ENCODE measurements around the gene MAGEC3.
"Not testable (repeated sequence)": the region's sequence is repeated elsewhere in the genome, so short reads cannot be mapped to it uniquely, and the experiment has no call there.

Gene MAGEC3, protein sequence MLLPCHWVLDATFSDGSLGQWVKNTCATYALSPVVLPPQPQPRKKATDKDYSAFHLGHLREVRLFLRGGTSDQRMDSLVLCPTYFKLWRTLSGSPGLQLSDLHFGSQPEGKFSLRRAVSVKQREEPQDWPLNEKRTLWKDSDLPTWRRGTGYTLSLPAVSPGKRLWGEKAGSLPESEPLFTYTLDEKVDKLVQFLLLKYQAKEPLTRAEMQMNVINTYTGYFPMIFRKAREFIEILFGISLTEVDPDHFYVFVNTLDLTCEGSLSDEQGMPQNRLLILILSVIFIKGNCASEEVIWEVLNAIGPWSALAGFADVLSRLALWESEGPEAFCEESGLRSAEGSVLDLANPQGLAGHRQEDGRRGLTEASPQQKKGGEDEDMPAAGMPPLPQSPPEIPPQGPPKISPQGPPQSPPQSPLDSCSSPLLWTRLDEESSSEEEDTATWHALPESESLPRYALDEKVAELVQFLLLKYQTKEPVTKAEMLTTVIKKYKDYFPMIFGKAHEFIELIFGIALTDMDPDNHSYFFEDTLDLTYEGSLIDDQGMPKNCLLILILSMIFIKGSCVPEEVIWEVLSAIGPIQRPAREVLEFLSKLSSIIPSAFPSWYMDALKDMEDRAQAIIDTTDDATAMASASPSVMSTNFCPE

DNA sequence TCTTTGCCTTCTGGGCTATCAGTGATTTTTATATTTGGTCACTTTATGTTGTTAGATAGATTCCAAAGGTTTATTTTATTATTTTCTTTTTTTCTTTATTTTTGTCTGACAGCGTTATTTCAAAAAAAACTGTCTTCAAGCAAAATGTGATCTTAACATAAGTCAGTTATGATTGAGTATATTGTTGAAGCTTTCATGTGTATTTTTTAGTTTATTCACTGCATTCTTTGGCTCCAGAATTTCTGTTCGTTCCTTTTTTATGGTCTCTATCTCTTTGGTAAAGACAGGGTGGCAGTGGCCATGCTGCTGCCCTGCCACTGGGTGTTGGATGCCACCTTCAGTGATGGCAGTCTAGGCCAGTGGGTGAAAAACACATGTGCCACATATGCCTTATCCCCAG, at the start of gene MAGEC3:
TSS of gene MAGEC3 (plus strand) at position 301 of the 400 bp plus-strand sequence. CDS start at position 301, 0 bp downstream.
- no peak for DNase-seq (ENCODE audit: low read depth in 2 of 2)

DNA sequence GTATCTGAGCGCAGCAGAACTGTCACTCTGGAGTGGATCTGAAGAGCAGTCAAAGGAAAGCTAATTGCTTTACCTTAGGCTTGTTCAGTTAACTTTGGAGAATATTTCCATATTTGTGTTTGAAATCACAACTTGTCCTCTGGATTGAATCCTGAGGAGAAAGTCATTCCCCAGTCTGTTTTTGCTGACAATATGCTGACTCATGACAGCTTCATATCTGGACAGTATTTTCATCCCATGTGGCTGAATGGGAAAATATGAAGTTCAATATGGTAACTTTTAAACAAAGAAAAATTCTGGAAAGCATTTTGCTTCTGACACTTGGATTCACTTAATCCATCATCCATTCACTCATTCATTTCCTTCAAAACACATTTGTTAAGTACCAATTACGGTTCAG, 46.3 kb upstream of the MAGEC3 start:
- no peak for DNase-seq (ENCODE audit: low read depth in 2 of 2)

DNA sequence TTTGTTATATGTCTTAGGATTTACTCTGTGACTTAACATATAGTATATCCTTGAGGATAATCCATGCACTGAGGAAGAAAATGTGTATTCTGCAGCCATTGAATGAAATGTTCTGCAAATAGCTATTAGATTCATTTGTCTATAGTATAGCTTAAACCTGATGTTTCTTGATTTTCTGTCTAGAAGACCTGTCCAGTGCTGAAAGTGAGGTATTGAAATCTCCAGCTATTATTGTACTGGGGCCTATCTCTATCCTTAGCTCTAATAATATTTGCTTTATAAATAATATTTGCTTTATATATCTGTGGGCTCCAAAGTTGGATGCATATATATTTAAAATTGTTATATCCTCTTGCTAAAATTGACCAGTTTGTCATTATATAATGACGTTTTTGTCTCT, 26.7 kb upstream of the MAGEC3 start:
- DNase-seq (ENCODE audit: low read depth in 2 of 2): no peak

DNA sequence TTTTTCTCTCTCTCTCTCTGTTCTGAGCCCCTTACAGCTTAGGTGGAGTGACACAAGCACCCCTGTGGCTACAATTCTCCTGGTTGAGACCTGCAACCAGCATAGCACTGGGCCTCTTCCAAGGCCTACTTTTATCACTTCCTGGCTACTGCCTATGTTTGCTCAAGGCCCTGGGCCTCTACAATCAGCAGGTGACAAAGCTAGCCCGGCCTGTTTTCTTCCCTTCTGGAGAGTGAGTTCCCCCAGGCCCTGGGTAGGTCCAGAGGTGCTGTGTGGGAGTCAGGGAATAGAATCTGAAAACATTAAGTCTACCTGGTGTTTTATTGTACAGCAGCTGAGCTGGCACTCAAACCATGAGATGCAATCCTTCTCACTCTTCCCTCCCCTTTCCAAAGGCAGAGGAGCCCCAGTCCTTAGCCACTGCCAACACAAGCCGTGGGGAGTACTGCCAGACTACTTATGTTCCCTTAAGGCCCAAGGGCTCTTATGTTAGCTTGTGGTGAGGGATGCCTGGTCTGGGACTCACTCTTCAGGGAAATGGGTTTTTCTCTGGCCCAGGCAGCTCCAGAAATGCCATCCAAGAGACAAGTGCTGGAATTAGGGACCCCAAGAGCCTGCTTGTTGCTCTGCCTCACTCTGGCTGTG, 23.8 kb upstream of the MAGEC3 start:
- no peak for DNase-seq (ENCODE audit: low read depth in 2 of 2)

DNA sequence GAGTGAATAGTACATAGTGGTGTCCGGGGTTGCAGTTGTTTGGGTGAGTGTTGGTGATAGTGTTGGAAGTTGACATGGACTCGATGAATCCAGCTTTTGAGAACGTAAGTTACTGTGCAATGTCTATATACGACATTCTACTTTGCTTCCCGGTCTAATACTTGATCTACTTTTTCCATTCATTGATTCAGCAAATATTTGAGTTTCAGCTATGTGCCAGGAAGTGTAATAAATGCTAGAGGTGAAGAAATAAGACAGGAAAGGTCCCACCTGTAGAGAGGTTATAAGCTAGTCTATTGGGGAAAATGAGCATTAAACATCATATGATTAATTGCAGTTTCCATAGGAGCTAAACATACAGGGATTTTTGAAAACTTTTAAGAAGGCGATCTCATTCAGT, 22.2 kb upstream of the MAGEC3 start:
- no peak for DNase-seq (ENCODE audit: low read depth in 2 of 2)

DNA sequence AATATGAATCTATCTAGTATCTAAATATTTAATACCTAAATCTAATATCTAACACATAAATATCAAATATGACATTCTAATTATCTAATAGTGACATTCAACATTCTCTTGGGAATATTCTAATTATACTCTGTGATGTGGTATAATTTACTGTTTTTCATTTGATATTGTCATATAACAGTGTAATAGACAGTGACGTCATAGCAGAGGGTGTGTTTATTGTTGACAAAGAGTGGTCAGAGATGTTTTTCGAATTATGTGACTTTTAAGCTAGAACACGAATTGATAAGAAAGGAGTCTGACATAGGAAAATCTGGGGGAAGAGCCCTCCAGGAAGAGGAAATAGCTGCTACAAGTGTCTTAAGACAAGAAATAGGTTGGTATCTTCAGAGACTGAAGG, 5.9 kb upstream of the MAGEC3 start:
- DNase-seq (ENCODE audit: low read depth in 2 of 2): no peak

DNA sequence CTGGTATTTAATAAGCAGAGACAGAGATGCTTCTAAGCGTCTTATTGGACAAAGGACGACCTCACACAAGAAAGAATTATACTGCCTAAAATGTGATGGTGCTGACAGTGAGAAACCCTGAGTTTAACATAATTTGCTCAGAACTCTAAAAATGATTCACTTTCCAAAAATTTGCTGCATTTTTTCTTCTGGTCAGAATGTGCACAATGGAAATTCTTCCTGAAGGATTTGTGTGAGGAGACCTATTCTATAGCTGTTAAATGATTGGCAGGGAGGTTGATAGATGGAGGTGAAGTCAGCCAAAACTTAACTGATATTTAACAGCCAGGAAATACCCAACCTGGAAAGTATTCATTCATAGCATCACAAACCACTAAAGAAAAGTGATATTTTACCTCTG, 1.7 kb downstream of the MAGEC3 start:
- no peak for DNase-seq (ENCODE audit: low read depth in 2 of 2)

DNA sequence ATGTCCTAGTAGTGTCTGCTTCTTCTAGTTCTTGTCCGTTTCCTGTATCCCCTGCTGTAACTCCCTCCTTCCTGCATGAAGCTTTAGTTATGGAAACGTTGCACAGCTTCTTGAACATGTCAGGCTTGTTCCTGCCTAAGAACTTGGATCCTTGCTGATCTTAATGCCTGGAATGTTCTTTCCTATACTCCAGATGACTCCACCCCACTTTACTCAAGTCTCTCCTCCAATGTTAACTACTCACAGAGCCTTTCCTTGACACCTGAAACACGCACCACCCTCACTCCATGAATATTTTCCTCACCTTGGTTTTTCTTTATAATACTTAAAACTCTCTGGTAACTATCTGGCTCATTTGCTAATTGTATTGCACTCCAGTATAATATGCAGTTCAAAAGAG, 19.4 kb downstream of the MAGEC3 start:
- no peak for DNase-seq (ENCODE audit: low read depth in 2 of 2)

DNA sequence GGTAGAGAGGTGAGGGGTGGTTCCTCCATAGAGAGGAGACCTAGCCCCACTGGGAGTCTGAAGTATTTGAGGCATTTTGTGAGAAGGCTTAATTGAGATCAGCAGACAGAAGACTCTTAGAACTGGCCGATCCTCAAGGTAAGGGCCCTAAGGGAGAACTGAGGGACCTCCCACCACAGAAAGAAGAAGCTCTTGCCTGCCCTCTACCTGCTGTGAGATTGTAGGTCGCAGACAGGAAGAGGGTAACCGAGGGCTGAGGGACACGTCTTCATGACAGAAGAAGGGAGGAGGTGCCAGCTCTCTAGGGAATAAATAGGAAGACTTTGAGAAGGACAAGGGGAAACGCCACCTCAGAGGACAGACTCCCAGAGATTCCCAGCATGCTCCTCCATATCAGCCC, 41.5 kb downstream of the MAGEC3 start:
- DNase-seq (ENCODE audit: low read depth in 2 of 2): no peak

DNA sequence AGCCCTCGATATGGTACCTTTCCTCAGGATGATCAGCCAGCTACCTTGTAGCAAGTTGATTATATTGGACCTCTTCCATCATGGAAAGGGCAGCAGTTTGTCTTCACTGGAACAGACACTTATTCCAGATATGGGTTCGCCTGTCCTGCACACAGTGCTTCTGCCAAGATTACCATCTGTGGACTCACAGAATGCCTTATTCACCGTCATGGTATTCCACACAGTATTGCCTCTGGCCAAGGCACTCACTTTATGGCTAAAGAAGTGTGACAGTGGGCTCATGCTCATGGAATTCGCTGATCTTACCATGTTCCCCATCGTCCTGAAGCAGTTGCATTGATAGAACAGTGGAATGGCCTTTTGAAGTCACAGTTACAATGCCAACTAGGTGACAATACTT, 50.7 kb downstream of the MAGEC3 start:
- DNase-seq (ENCODE audit: low read depth in 2 of 2): not testable (repeated sequence)

DNA sequence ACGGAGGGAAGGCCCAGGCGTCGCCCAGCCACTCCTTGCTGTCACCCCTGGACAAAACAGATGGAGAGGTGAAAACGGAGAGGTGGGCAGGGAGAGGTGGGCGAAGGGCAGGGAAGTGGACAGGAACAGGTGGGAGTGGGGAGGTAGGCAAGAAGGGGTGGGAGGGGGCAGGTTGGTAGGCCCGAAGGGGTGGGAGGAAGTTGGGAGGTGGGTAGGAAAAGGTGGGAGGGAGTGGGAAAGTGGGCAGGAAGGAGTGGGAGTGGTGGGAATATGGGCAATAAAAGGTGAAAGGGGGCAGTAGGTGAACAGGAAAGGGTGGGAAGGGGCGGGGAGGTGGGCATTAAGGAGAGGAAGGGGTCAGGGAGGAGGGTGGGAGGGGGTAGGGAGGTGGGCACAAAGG, 56.6 kb downstream of the MAGEC3 start:
- DNase-seq (ENCODE audit: low read depth in 2 of 2): no peak

DNA sequence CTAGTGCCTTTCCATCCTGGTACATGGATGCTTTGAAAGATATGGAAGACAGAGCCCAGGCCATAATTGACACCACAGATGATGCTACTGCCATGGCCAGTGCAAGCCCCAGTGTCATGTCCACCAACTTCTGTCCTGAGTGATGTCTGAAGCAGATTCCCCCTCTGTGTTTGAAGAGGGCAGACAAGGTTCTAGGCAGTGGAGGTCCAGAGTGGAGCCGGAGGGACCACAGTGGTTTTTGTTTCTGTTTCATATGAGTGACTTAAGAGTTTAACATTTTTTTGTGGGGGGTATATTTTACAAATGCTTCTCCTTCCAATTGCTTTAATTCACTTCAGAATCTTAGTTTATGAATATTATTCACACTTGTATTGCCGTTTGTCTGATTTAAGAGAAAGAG, 59.6 kb downstream of the MAGEC3 start:
- no peak for DNase-seq (ENCODE audit: low read depth in 2 of 2)

DNA sequence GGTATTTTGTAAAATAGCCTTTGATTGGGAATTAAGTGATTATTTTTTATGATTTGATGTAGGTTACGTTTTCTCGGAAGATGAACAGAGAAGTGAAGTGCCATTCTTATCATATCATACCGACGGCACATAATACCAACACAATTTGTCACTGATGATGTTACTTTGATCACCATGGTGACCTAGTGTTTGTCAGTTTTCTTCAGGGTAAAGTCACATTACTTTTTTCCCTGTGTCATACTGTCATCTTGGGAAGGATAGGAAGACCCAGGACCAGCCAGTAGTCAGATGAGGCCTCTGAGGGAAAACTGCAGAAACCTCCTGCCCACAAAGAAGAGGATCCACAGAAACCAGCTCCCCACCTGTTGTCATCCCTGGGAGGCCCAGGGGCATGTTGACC, 64.2 kb downstream of the MAGEC3 start:
- no peak for DNase-seq (ENCODE audit: low read depth in 2 of 2)

DNA sequence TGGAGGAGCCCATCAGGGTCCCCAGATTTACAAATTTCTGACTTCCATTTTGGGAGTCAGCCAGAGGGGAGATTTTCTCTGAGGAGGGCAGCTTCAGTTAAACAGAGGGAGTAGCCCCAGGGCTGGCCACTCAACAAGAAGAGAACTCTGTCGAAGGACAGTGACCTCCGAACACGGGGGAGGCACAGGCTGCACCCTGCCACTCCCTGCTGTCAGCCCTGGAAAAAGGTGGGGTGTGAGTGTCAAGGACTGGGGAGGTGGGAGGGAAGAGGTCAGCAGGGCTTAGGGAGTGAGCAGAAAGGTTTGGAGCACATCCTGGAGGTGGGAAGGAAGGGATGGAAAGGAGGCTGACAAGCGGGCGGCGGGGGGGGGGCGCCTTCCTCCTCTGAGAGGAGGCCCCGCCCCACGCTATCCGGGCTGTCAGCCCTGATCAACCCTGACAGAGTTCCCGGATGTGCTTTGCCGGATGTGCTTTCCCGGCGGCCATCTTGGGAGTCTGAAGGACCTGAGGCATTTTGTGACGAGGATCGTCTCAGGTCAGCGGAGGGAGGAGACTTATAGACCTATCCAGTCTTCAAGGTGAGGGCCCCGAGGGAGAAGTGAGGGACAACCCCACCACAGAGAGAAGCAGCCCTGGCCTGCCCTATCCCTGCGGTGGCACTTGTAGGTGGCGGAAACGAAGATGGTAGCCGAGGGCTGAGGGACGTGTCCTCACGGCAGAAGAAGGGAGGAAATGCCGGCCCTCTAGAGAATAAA, 65.5 kb downstream of the MAGEC3 start, which contains the start of gene MAGEC1:
TSS of gene MAGEC1 (plus strand) at position 495 of the 756 bp plus-strand sequence. CDS start 1,179 bp downstream, outside the sequence.
- DNase-seq (ENCODE audit: low read depth in 2 of 2): no peak

DNA sequence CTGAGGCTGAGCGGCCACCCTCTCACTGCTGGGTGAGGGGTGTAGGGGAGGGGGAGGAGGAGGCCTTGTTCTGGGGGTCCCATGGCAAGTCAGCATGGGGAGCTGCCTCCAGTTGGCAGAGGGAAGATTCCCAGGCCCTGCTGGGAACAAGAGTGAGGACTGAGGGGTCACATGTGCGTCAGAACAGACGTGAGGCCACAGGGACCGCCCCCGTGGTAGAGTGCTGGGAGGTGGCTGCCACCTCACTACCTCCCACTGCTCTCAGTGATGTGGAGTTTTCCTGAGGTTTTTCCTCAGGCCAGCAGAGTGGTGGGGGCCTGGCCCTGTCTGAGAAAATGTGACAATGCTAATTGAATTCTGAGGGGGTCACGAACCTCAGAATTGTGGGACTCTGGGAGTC, 66.1 kb downstream of the MAGEC3 start:
- DNase-seq (ENCODE audit: low read depth in 2 of 2): no peak

DNA sequence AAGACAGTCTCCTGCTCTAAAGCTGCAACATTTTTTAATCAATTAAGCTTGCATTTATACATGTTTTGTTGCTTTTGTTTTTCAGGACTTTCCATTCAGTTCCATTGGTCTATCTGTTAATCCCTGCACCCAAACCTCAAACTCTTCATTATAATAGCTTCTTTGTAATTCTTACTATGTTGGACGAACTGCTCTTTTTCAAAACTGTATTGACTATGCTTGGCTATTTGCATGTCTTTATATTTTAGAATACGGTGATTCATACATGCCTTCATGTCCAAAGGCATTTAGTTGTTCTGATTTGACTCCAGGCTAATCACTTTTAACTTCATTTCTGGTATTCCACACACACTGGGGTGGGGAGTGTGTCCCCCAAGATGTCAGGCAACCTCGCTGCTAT, 79.7 kb downstream of the MAGEC3 start:
- no peak for DNase-seq (ENCODE audit: low read depth in 2 of 2)

DNA sequence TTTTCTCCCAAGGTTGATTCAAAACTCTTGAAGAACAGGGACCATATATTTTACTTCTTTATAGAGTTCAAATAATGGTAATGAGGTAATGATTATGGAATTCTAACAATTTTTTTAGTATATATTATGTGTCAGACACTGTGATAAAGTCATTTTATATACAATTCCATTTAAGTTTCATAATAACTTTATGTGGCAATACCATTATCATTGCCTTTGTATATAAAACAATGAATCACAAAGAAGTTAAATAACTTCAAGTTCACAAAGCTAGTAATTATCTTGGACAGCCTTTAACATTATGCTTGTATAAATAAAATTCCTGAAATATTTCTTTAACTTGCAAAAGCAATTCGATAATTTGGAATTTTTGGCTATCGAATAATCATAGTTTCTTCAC, 86.2 kb downstream of the MAGEC3 start:
- DNase-seq (ENCODE audit: low read depth in 2 of 2): no peak

DNA sequence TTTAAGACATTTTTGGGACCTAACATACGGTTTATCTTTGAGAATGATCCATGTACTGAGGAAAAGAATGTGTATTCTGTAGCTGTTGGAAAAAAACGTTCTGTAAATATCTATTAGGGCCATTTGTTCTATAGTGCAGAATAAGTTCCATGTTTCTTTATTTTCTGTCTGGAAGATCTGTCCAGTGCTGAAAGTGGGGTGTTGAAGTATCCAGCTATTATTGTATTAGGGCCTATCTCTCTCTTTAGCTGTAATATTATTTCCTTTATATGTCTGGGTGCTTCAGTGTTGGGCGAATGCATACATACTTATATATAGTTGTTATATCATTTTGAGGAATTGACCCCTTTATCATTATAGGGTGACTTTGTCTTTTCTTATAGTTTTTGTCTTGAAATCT, 90.3 kb downstream of the MAGEC3 start:
- DNase-seq (ENCODE audit: low read depth in 2 of 2): no peak

DNA sequence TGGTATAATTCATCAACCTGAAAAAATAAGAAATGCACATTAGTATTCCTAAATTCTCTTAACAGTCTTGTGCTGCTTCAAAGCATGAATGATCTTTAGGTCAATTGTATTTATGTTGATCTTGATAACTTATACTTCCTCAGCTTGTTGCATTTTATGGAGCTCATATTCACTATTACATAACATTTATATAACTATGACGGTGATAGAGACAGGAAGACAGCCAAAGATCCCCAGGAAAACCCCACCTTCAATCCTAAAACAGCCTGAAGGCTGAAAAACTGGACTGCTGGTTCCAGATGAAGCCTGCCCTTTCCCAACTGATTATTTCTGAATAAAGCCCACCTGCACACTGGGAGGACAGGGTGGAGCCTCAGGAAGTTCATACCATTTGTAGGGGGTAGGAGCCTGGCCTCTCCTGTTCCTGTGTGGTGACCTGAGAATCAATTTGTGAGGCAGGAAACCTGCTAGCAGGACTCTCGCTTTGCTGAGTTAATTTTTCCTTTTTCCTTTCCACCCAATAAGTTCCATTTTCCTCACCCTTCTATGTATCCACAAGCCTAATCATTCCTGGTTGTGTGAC, 96.0 kb downstream of the MAGEC3 start:
- no peak for DNase-seq (ENCODE audit: low read depth in 2 of 2)

DNA sequence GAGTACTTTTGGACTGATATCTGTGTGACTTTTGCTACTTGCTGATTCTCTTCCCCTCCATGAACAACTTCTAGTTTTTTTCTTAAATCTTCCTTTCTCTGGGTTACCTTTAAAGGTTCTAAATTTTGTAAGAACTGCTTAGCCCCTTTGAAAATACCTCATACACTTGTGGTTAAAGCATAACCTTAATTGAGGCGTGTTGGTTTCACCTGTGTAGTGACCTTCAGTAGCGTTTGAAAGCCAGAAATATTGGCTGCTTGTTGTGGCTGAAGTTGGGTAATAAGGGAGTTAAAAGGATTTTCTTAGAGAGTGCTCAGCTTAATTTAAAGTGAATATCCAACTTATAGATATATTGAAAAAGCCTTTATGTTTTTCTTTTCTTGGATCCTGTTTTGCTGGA, 97.5 kb downstream of the MAGEC3 start:
- DNase-seq (ENCODE audit: low read depth in 2 of 2): no peak

DNA sequence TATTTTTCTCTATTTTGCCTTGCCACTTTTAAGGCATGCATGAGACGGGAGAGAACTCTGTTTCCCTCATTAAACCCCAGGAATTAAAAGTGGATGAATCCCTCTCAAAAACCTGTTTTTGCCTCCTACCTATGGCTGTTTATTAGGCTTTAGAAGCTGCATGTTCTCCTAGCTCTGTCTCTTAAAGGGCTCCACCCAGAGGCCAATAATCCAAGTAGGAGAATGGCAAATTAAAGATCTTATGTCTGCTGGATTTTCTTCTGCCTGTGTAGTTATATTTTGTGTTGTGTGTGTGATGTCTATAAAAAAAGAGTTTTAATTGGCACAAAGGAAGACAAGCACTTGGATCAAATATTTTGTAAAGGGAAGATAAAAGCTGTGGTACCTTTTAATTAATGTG, 98.0 kb downstream of the MAGEC3 start:
- no peak for DNase-seq (ENCODE audit: low read depth in 2 of 2)

DNA sequence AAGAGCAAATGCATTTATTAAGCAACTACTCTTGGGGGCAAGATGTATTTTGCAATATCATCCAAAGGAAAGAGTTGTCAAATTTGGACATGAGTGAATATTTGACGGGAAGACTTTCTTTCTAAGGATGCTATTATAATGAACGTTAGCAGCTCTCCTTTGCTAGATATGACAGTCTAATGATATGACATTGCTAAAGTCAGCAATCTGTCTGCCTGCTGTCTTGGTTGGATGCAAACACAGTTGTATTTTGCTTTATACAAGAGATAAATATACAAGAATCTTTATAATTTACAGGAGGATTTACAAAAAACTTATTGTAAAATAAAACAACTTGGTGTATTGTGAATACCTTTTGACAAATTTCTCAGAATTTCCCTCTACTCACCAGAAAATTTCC, 103.1 kb downstream of the MAGEC3 start:
- DNase-seq (ENCODE audit: low read depth in 2 of 2): no peak
